ENCODE measurements around the gene GNG2. TPM values are rescaled to one million over a fixed set of nuclear protein-coding genes. Genes with fewer than 3 reads are reported as not detected.

Gene GNG2
- total RNA-seq, 3 donors from 2014 or later, result 9.9 to 52.2 (median 16.6) TPM

GRCh38 chr14:51921026-51921425 lies 60.6 kb downstream of the GNG2 start:
- no peaks in the 10 kb centered on the region for H3K36me3 ChIP-seq (ENCODE audit: low read depth)
- H3K9me3 ChIP-seq, result no peaks in the 10 kb centered on the region
- no peak overlapping the region for H3K4me3 ChIP-seq
- ATAC-seq (no peak), DNase-seq (no peak)
- intact Hi-C loops (cut with DNase I, micrococcal nuclease), result no loop called here
- no peak for TF ChIP-seq CTCF (IDR thresholded peaks at IDR 0.05)
- no peaks in the 10 kb centered on the region for H3K4me1 ChIP-seq (ENCODE audit: low read depth)

- DNase-seq (no peak), ATAC-seq (no peak)
- intact Hi-C loops (cut with DNase I, micrococcal nuclease), result no loop called here
- no peak for TF ChIP-seq CTCF (IDR thresholded peaks at IDR 0.05)
- Histone ChIP-seq H3K36me3 (ENCODE audit: low read depth) (no peaks in the 10 kb centered on the region), H3K4me1 (ENCODE audit: low read depth) (no peaks in the 10 kb centered on the region), H3K4me3 (no peak overlapping the region), H3K9me3 (no peaks in the 10 kb centered on the region)
Measured at GRCh38 chr14:51922624-51923023, 62.2 kb downstream of the GNG2 start.

GRCh38 chr14:51924600-51924999 lies 64.2 kb downstream of the GNG2 start:
- H3K36me3 ChIP-seq (ENCODE audit: low read depth), result no peaks in the 10 kb centered on the region
- intact Hi-C loops (cut with DNase I, micrococcal nuclease), result no loop called here
- DNase-seq (no peak), ATAC-seq (no peak)
- no peak overlapping the region for H3K4me3 ChIP-seq
- TF ChIP-seq CTCF (IDR thresholded peaks at IDR 0.05), result no peak
- no peaks in the 10 kb centered on the region for H3K4me1 ChIP-seq (ENCODE audit: low read depth)
- no peaks in the 10 kb centered on the region for H3K9me3 ChIP-seq

- Histone ChIP-seq H3K36me3 (ENCODE audit: low read depth) (no peaks in the 10 kb centered on the region), H3K4me3 (no peak overlapping the region), H3K4me1 (ENCODE audit: low read depth) (no peaks in the 10 kb centered on the region), H3K9me3 (no peaks in the 10 kb centered on the region)
- no peak for TF ChIP-seq CTCF (IDR thresholded peaks at IDR 0.05)
- DNase-seq (no peak), ATAC-seq (no peak)
- intact Hi-C loops (cut with DNase I, micrococcal nuclease), result no loop called here
Measured at GRCh38 chr14:51925980-51926379, 65.6 kb downstream of the GNG2 start.

- Histone ChIP-seq H3K9me3 (no peaks in the 10 kb centered on the region), H3K36me3 (ENCODE audit: low read depth) (no peaks in the 10 kb centered on the region), H3K4me3 (no peak overlapping the region), H3K4me1 (ENCODE audit: low read depth) (no peaks in the 10 kb centered on the region)
- ATAC-seq (no peak), DNase-seq (no peak)
- TF ChIP-seq CTCF (IDR thresholded peaks at IDR 0.05), result no peak
- intact Hi-C loops (cut with DNase I, micrococcal nuclease), result no loop called here
Measured at GRCh38 chr14:51926449-51926848, 66.0 kb downstream of the GNG2 start.

GRCh38 chr14:51928568-51928967 lies 68.2 kb downstream of the GNG2 start:
- no peaks in the 10 kb centered on the region for H3K9me3 ChIP-seq
- intact Hi-C loops (cut with DNase I, micrococcal nuclease), result no loop called here
- H3K36me3 ChIP-seq (ENCODE audit: low read depth), result no peaks in the 10 kb centered on the region
- no peak for DNase-seq
- no peak for TF ChIP-seq CTCF (IDR thresholded peaks at IDR 0.05)
- no peak for ATAC-seq
- H3K4me3 ChIP-seq, result no peak overlapping the region
- H3K4me1 ChIP-seq (ENCODE audit: low read depth), result no peaks in the 10 kb centered on the region
